Measurements from ENCODE around the gene COLEC12. TPM values are rescaled to one million over a fixed set of nuclear protein-coding genes. Genes with fewer than 3 reads are reported as not detected.

The COLEC12 gene
- total RNA-seq, 4 donors from 2014 or later: 2.1 to 6.2 (median 5.2) TPM

DNA sequence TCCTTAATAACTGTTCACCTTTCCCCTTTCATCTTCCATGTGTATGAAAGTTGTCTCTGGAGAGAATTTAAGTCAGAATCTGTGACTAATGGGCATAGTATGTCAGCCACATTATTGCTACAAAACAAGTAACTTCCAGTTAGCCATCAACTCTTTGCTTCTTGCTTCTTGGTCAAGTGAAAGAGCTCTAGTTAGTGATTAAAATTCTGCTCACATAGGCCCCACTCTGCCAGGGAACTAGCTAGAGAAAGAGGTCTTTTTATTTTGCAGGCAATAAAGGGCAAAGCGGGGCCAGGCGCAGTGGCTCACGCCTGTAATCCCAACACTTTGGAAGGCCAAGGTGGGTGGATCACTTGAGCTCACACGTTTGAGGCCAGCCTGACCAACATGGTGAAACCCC is 64.6 kb downstream of the COLEC12 start:
- peaks cover 5% of the 10 kb centered on the region for H3K4me1 ChIP-seq
- DNase-seq (ENCODE audit: low spot score in 2 of 2): no peak
- H3K27ac ChIP-seq: no peak overlapping the region
- 96% methylated on average over 4 of the region's 4 CpGs for WGBS
- TF ChIP-seq, protein P1, sequence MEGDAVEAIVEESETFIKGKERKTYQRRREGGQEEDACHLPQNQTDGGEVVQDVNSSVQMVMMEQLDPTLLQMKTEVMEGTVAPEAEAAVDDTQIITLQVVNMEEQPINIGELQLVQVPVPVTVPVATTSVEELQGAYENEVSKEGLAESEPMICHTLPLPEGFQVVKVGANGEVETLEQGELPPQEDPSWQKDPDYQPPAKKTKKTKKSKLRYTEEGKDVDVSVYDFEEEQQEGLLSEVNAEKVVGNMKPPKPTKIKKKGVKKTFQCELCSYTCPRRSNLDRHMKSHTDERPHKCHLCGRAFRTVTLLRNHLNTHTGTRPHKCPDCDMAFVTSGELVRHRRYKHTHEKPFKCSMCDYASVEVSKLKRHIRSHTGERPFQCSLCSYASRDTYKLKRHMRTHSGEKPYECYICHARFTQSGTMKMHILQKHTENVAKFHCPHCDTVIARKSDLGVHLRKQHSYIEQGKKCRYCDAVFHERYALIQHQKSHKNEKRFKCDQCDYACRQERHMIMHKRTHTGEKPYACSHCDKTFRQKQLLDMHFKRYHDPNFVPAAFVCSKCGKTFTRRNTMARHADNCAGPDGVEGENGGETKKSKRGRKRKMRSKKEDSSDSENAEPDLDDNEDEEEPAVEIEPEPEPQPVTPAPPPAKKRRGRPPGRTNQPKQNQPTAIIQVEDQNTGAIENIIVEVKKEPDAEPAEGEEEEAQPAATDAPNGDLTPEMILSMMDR (IDR thresholded peaks at IDR 0.05): no peak
- H3K36me3 ChIP-seq: no peaks in the 10 kb centered on the region
- H3K27me3 ChIP-seq: no peaks in the 10 kb centered on the region
- no peaks in the 10 kb centered on the region for H3K9me3 ChIP-seq
- H3K4me3 ChIP-seq: no peak overlapping the region

DNA sequence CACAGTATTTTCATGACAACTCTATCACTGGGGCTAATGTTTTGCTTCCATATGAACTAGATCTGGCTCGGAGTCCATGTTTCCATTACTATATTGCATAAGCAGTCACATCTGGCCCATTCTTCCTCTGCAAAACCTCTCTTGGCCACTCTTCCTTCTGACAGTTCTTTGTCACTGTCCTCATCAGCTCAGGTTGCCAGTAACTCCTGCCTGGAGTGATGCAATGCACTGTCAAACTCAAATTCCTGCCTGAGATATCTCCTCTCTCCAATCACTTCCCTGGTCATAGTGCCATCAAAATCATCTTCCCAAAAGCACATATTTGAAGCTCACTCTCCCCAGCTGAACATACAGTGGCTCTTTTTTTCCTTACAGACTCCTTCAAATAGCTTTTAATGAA is 66.1 kb downstream of the COLEC12 start:
- Histone ChIP-seq H3K27me3 (no peaks in the 10 kb centered on the region), H3K9me3 (no peaks in the 10 kb centered on the region), H3K36me3 (no peaks in the 10 kb centered on the region), H3K4me3 (no peak overlapping the region), H3K4me1 (peaks cover 5% of the 10 kb centered on the region), H3K27ac (no peak overlapping the region)
- WGBS: 0% methylated on average over 1 of the region's 1 CpG
- no peak for DNase-seq (ENCODE audit: low spot score in 2 of 2)
- TF ChIP-seq POLR2AphosphoS5 (IDR thresholded peaks at IDR 0.05) (no peak), POLR2A (IDR thresholded peaks at IDR 0.05) (no peak), EP300 (IDR thresholded peaks at IDR 0.05) (no peak)
- TF ChIP-seq, protein P1 (IDR thresholded peaks at IDR 0.05): no peak

DNA sequence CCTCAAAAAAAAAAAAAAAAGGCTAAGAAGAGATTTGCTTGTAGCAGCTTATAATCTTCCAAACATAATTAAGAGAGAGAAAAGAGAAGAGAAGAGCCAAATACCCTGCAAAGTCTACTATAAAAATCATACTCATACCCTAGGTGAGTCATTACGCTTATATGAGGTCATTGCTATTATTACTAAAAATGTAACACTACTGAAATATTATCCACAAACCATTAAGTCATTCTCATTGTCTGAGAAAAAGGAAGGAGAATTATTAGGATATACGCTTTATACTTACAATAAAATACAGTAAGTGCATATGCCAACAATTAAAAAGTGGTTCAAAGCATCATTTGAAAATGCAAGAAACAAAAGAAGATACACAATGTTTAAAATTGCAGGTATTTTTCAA is 66.5 kb downstream of the COLEC12 start:
- no peak for TF ChIP-seq POLR2A (IDR thresholded peaks at IDR 0.05)
- TF ChIP-seq EP300 (IDR thresholded peaks at IDR 0.05): no peak
- no peak for TF ChIP-seq POLR2AphosphoS5 (IDR thresholded peaks at IDR 0.05)
- TF ChIP-seq, protein P1 (IDR thresholded peaks at IDR 0.05): no peak
- no peak overlapping the region for H3K27ac ChIP-seq

DNA sequence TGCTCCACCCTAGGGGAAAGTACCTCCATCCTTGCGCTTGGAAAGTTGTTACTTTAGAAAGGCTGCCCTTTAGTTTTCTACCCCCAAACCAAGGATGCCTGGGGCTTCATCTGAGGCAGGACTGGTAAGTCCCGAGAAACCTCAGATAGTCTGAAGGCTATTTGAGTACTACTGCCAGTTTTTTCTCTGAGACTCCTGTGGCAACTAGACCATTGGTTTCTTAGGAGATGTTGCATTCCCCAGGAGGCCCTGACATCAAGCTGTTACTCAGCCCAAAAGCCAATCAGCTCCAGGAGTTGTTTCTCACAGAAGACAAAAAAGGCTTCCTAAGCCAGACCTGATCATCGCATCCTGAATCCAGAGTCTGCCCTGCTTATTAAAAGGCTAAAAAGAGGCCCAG is 67.2 kb downstream of the COLEC12 start:
- 52% methylated on average over 3 of the region's 3 CpGs for WGBS
- Histone ChIP-seq H3K27me3 (no peaks in the 10 kb centered on the region), H3K36me3 (no peaks in the 10 kb centered on the region), H3K4me1 (peaks cover 5% of the 10 kb centered on the region), H3K9me3 (no peaks in the 10 kb centered on the region), H3K4me3 (no peak overlapping the region), H3K27ac (no peak overlapping the region)
- no peak for TF ChIP-seq EP300 (IDR thresholded peaks at IDR 0.05)
- TF ChIP-seq POLR2AphosphoS5 (IDR thresholded peaks at IDR 0.05): no peak
- TF ChIP-seq, protein P1 (IDR thresholded peaks at IDR 0.05): no peak
- no peak for TF ChIP-seq POLR2A (IDR thresholded peaks at IDR 0.05)
- no peak for DNase-seq (ENCODE audit: low spot score in 2 of 2)

More for the DNA sequence above, 66.5 kb downstream of the COLEC12 start:
- no peak for DNase-seq (ENCODE audit: low spot score in 2 of 2)
- no peaks in the 10 kb centered on the region for H3K27me3 ChIP-seq
- no peaks in the 10 kb centered on the region for H3K9me3 ChIP-seq
- no peak overlapping the region for H3K4me3 ChIP-seq
- no peaks in the 10 kb centered on the region for H3K36me3 ChIP-seq
- H3K4me1 ChIP-seq: peaks cover 5% of the 10 kb centered on the region
- 92% methylated on average over 2 of the region's 2 CpGs for WGBS

DNA sequence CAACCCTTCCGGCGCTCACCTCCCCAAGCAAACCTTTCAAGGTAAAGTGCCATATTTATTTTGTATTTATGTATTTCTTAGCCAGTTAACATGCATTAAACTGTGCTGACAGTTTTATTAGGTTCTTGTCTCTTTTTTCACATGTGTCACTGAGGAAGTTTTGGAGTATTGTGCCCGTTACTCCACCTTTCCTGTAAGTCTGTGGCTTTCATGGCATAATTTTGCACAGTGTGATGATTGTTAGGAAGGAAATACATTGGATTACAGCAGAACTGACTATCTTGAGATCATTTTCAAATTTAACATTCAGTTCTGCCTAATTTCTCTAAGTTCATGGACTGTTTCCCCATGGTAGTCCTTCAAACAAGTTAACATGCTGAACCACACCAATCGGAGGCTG is 67.7 kb downstream of the COLEC12 start:
- DNase-seq (ENCODE audit: low spot score in 2 of 2): no peak
- Histone ChIP-seq H3K36me3 (no peaks in the 10 kb centered on the region), H3K4me1 (peaks cover 5% of the 10 kb centered on the region), H3K27ac (no peak overlapping the region), H3K27me3 (no peaks in the 10 kb centered on the region), H3K4me3 (no peak overlapping the region), H3K9me3 (no peaks in the 10 kb centered on the region)
- TF ChIP-seq POLR2A (IDR thresholded peaks at IDR 0.05) (no peak), POLR2AphosphoS5 (IDR thresholded peaks at IDR 0.05) (no peak)
- WGBS: 74% methylated on average over 4 of the region's 4 CpGs

DNA sequence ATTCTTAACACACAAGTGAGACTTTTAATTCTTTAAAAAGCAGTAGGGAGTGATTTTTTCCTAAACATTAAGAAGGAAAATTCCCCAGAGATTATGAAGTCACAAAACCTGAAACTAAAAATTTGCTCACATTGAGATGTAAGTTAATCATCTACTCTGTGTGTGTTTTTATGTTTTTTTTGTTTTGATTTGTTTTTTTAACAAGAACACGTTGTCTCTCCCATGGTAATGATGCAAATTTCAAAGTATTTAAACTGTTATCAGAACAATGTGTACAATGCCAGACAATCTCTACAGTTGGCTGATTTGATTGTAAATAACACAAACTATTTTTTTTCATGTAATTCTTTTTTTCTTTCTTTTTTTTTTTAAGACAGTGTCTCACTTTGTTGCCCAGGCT is 71.5 kb downstream of the COLEC12 start:
- H3K4me1 ChIP-seq: peaks cover 12% of the 10 kb centered on the region
- 77% methylated on average over 1 of the region's 1 CpG for WGBS
- H3K27me3 ChIP-seq: no peaks in the 10 kb centered on the region
- H3K4me3 ChIP-seq: no peak overlapping the region
- no peak for TF ChIP-seq EP300 (IDR thresholded peaks at IDR 0.05)
- no peak for TF ChIP-seq POLR2AphosphoS5 (IDR thresholded peaks at IDR 0.05)
- TF ChIP-seq POLR2A (IDR thresholded peaks at IDR 0.05): no peak
- TF ChIP-seq, protein P1 (IDR thresholded peaks at IDR 0.05): no peak
- no peak for DNase-seq (ENCODE audit: low spot score in 2 of 2)
- no peaks in the 10 kb centered on the region for H3K9me3 ChIP-seq
- no peak overlapping the region for H3K27ac ChIP-seq
- no peaks in the 10 kb centered on the region for H3K36me3 ChIP-seq
